Mononuclear cell (primary cell): ENCODE measurements around the gene CLEC2L. TPM values are rescaled to one million over a fixed set of nuclear protein-coding genes. Genes with fewer than 3 reads are reported as not detected.

Experiments used
- H3K27me3 ChIP-seq: 2 replicates; pipeline ENCODE4 v1.6.0; 2011; ENCODE audit warnings: low read length, control low read depth; ENCODE audit not compliant: insufficient read depth
- H3K4me1 ChIP-seq: 2 replicates; pipeline ENCODE4 v1.5.1; 2011; ENCODE audit warnings: mild to moderate bottlenecking, low read length, control low read depth; ENCODE audit not compliant: insufficient read depth
- H3K4me3 ChIP-seq: 2 replicates; pipeline ENCODE4 v1.5.1; 2011; ENCODE audit warnings: mild to moderate bottlenecking, low read length, moderate library complexity
- H3K9me3 ChIP-seq: 2 replicates; pipeline ENCODE4 v1.5.1; 2011; ENCODE audit warnings: low read depth, mild to moderate bottlenecking, control low read depth, low read length
- total RNA-seq: library from RNA; depleted of rRNA; stranded (reverse); fragments of >200 nt; gene quantifications from one replicate; pipeline ENCODE4 v1.2.3, GENCODE V29; 2012

Gene CLEC2L
- 0.52 TPM for total RNA-seq

DNA sequence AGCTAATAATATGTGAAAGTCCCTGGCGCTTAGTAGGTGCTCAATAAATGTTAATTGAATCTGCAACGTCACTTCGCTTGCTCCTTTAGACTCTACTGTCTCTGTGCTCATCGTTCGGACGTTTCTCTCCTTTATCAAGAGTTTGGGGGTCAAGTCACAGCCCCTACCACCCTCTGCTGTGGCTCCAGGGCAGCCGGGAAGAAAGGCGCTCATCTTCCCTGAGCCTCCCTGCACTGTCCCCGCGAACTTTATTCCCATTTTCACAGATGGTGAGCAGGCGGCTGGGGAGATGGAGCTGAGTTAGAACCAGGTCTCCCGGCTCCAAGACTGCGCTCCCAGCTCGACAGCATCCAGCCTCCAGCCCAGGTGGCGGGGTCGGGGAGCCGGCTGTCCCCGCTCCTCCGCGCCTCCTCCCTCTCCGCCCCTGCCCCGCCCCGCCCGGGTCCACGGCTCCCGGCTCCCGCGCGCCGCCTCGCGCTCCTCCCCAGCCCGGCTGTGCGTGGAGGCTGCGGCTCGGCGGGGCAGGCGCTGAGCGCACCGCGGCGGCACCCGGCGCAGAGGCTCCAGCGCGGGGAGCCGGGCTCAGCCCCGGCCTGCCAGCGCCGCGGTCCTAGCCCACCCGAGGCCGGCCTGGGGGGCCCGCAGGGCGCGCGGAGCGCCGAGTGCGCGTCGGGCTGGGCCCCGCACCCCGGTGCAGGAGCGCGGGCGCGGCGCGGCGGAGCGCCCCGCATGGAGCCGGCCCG lies at the start of gene CLEC2L:
Gene CLEC2L, plus strand, starts transcription at position 487 of the 743 bp plus-strand sequence. Its CDS starts 243 bp downstream, at position 730.
- no peaks in the 10 kb centered on the region for H3K9me3 ChIP-seq
- no peaks in the 10 kb centered on the region for H3K4me1 ChIP-seq
- H3K4me3 ChIP-seq, result no peak within 1 kb of the TSS
- H3K27me3 ChIP-seq, result peaks cover 21% of the 10 kb centered on the region

GRCh38 chr7:139476139-139476538 lies 47.3 kb upstream of the CLEC2L start:
- Histone ChIP-seq H3K27me3 (no peaks in the 10 kb centered on the region), H3K4me3 (no peak overlapping the region), H3K4me1 (no peaks in the 10 kb centered on the region), H3K9me3 (no peaks in the 10 kb centered on the region)

DNA sequence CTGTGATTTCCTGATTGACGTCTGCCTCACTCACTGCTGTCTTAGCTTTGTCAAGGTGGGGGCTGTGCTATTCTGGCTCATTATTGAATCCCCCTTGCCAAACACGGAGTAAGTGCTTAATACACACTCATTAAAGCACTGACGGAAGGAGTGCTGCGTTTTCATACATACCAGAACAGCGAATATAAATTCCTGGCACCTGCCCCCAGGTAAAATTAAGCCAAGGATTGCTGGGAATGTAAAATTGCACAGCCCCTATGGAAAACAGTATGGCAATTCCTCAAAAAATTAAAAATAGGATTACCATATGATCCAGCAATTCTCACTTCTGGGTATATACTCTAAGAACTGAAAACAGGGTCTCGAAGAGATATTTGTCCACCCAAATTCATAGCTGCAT lies 46.6 kb upstream of the CLEC2L start:
- Histone ChIP-seq H3K27me3 (peaks cover 1% of the 10 kb centered on the region), H3K4me3 (no peak overlapping the region), H3K9me3 (no peaks in the 10 kb centered on the region), H3K4me1 (no peaks in the 10 kb centered on the region)

DNA sequence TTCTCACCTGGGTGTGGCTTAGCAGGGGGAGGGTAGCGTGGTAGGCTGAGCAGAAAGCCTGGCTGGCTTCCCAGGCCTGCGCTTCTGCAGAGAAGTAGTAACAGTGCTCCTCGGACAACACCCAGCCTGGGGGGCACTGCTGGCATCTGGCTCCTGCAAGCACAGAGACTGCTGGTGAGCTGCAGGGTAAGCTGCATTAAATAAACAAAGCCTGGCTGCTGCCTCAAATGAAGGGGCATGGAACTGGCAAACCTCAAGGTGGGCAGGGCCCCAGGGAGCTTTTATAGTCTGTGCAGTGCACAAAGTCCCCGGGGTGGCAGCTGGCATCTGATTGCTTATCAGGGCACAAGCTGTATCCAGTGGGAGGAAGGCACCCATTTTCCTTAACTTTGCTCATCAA lies 43.9 kb upstream of the CLEC2L start:
- Histone ChIP-seq H3K9me3 (no peaks in the 10 kb centered on the region), H3K4me3 (no peak overlapping the region), H3K27me3 (peaks cover 24% of the 10 kb centered on the region), H3K4me1 (peaks cover 18% of the 10 kb centered on the region)

GRCh38 chr7:139481364-139481763 lies 42.1 kb upstream of the CLEC2L start:
- Histone ChIP-seq H3K27me3 (peaks cover 30% of the 10 kb centered on the region), H3K4me3 (no peak overlapping the region), H3K4me1 (peaks cover 18% of the 10 kb centered on the region), H3K9me3 (no peaks in the 10 kb centered on the region)

- H3K4me3 ChIP-seq, result no peak overlapping the region
- no peaks in the 10 kb centered on the region for H3K9me3 ChIP-seq
- H3K4me1 ChIP-seq, result peaks cover 18% of the 10 kb centered on the region
- peaks cover 30% of the 10 kb centered on the region for H3K27me3 ChIP-seq
Measured at GRCh38 chr7:139482122-139482521, 41.4 kb upstream of the CLEC2L start.

DNA sequence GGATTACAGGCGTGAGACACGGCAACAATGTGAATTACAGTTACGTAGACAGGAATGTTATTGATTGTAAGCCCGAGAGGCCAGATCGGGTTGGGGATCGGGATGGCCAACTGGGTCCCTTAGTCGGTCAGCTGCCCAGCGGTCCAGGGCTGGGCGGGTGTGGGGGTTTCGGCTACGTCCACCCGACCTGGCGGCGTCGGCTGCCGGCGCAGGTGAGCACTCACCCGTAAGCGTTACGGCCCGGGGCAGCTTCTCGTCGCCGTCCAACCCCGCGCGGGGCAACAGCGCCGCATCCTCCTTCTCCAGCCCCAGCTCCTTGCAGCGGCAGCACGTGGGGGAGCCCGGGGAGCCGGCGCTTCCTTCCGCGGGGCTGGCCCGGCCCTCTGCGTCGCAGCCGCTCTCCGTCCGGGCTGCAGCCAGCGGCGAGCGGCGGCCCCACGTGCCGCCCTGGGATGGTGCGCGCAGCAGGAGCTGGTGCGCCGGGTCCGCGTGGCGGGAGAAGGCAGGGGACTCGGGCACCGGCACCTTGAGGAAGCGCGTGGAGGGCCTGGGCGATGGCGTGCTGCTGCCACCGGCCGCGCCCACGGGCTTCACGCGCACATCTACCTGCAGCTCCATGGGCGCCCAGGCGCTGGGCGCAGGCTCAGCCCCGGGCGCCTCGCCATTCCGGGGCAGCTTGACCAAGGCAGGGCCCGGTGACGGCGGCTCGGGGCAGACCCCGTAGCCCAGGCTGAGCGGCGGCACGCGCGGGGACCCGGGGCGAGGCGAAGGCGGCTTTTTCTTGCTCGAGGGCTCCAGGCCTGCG lies 40.6 kb upstream of the CLEC2L start:
- Histone ChIP-seq H3K4me1 (peaks cover 18% of the 10 kb centered on the region), H3K9me3 (no peaks in the 10 kb centered on the region), H3K4me3 (no peak overlapping the region), H3K27me3 (peaks cover 30% of the 10 kb centered on the region)

GRCh38 chr7:139487366-139488080 lies 36.0 kb upstream of the CLEC2L start:
- Histone ChIP-seq H3K9me3 (no peaks in the 10 kb centered on the region), H3K4me1 (peaks cover 16% of the 10 kb centered on the region), H3K4me3 (no peak overlapping the region), H3K27me3 (peaks cover 22% of the 10 kb centered on the region)

GRCh38 chr7:139488810-139489209 lies 34.7 kb upstream of the CLEC2L start:
- peaks cover 3% of the 10 kb centered on the region for H3K4me1 ChIP-seq
- H3K4me3 ChIP-seq, result no peak overlapping the region
- H3K27me3 ChIP-seq, result peaks cover 12% of the 10 kb centered on the region
- H3K9me3 ChIP-seq, result no peaks in the 10 kb centered on the region

- no peak overlapping the region for H3K4me3 ChIP-seq
- no peaks in the 10 kb centered on the region for H3K9me3 ChIP-seq
- H3K27me3 ChIP-seq, result peaks cover 4% of the 10 kb centered on the region
- peaks cover under 1% of the 10 kb centered on the region for H3K4me1 ChIP-seq
Measured at GRCh38 chr7:139490130-139490529, 33.4 kb upstream of the CLEC2L start.

DNA sequence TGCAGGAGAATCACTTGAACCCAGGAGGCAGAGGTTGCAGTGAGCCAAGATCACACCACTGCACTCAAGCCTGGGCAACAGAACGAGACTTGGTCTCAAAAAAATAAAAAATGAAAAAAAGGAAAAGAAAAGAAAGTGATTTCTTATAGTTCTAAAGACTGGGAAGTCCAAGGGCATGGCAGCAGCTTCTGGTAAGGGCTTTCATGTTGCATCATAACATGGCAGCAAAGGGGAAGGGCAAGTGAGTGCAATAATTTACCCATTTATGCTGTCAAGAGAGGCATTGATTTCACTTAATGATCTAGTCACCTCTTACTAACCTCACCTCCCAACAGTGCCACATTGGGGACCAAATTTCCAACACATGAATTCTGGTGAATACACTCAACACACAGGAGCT lies 31.2 kb upstream of the CLEC2L start:
- Histone ChIP-seq H3K27me3 (no peaks in the 10 kb centered on the region), H3K9me3 (no peaks in the 10 kb centered on the region), H3K4me1 (peaks cover 6% of the 10 kb centered on the region), H3K4me3 (no peak overlapping the region)

DNA sequence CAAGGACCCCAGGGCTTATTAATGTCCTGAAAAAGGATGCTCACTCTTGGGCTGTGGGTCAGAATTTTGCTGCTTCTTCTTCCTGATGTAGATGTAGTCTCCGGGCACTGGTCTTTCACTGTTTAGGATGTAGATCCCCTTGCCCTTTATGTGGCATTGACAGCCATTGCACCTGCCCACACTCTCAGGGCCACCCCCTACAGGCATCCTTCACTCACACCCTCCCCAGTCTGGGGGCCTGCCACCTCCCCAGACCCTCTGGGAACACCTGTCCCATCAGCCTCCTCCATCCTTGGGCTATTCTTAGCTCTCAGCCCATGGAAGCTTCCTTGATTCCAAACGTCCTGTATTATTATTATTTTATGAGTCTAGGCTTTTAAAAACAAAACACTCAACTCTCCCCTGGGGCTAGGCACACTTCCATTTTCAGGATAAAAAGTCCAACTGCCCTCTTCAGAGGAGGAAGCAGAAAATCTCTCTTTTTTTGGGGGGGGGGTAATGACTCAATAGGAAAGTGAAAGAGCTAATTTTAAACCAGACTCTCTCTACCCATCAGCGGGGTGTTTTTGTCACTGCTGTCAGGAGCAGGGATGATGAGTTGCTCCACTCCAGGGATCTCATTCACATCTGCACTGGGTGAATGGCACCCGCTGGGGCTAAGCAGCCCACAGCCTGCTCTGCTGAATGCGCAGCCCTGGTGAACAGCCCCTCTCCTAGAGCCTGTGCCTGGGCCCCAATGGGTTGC lies 28.5 kb upstream of the CLEC2L start:
- no peaks in the 10 kb centered on the region for H3K27me3 ChIP-seq
- peaks cover 10% of the 10 kb centered on the region for H3K4me1 ChIP-seq
- H3K4me3 ChIP-seq, result no peak overlapping the region
- no peaks in the 10 kb centered on the region for H3K9me3 ChIP-seq

GRCh38 chr7:139495580-139496125 lies 27.8 kb upstream of the CLEC2L start:
- Histone ChIP-seq H3K9me3 (no peaks in the 10 kb centered on the region), H3K4me3 (no peak overlapping the region), H3K4me1 (peaks cover 16% of the 10 kb centered on the region), H3K27me3 (no peaks in the 10 kb centered on the region)

GRCh38 chr7:139496528-139496927 lies 27.0 kb upstream of the CLEC2L start:
- Histone ChIP-seq H3K4me1 (peaks cover 16% of the 10 kb centered on the region), H3K27me3 (no peaks in the 10 kb centered on the region), H3K4me3 (no peak overlapping the region), H3K9me3 (no peaks in the 10 kb centered on the region)
